Measurements from ENCODE around the gene FAM13C.
A peak's percentile ranks its signal among the peaks of the same experiment; 100 is the strongest.

FAM13C gene

GRCh38 chr10:59323831-59324401 is 38.4 kb downstream of the FAM13C start:
- TF ChIP-seq CTCF (IDR thresholded peaks at IDR 0.05; ENCODE audit: low read length, missing control alignments): no peak
- H3K4me3 ChIP-seq (replicated peaks; ENCODE audit: low read depth, low read length): no peak overlapping the region
- no peak for DNase-seq (ENCODE audit: low read depth)

GRCh38 chr10:59323036-59323459 is 39.3 kb downstream of the FAM13C start:
- H3K4me3 ChIP-seq (replicated peaks; ENCODE audit: low read depth, low read length): no peak overlapping the region
- no peak for DNase-seq (ENCODE audit: low read depth)
- TF ChIP-seq CTCF (IDR thresholded peaks at IDR 0.05; ENCODE audit: low read length, missing control alignments): no peak

- TF ChIP-seq CTCF (IDR thresholded peaks at IDR 0.05; ENCODE audit: low read length, missing control alignments): no peak
- DNase-seq (ENCODE audit: low read depth): no peak
- no peak overlapping the region for H3K4me3 ChIP-seq (replicated peaks; ENCODE audit: low read depth, low read length)
Observed at GRCh38 chr10:59322131-59322530, 40.2 kb downstream of the FAM13C start.

GRCh38 chr10:59320355-59320754 is 42.0 kb downstream of the FAM13C start:
- H3K4me3 ChIP-seq (replicated peaks; ENCODE audit: low read depth, low read length): no peak overlapping the region
- no peak for DNase-seq (ENCODE audit: low read depth)
- no peak for TF ChIP-seq CTCF (IDR thresholded peaks at IDR 0.05; ENCODE audit: low read length, missing control alignments)

- H3K4me3 ChIP-seq (replicated peaks; ENCODE audit: low read depth, low read length): no peak overlapping the region
- TF ChIP-seq CTCF (IDR thresholded peaks at IDR 0.05; ENCODE audit: low read length, missing control alignments): no peak
- no peak for DNase-seq (ENCODE audit: low read depth)
Observed at GRCh38 chr10:59319854-59320253, 42.5 kb downstream of the FAM13C start.

GRCh38 chr10:59317066-59317465 is 45.3 kb downstream of the FAM13C start:
- TF ChIP-seq CTCF (IDR thresholded peaks at IDR 0.05; ENCODE audit: low read length, missing control alignments): no peak
- DNase-seq (ENCODE audit: low read depth): no peak
- H3K4me3 ChIP-seq (replicated peaks; ENCODE audit: low read depth, low read length): no peak overlapping the region

GRCh38 chr10:59315465-59315864 is 46.9 kb downstream of the FAM13C start:
- no peak for TF ChIP-seq CTCF (IDR thresholded peaks at IDR 0.05; ENCODE audit: low read length, missing control alignments)
- no peak overlapping the region for H3K4me3 ChIP-seq (replicated peaks; ENCODE audit: low read depth, low read length)
- peak; percentile 21 for DNase-seq (ENCODE audit: low read depth)

Data from fibroblast of pulmonary artery (primary cell).